A673 (cell line): ENCODE data around the gene OXNAD1. TPM values are rescaled to one million over a fixed set of nuclear protein-coding genes. Genes with fewer than 3 reads are reported as not detected.

ENCODE experiments used
- BruUV-seq: library from RNA; stranded (reverse); fragments of 400-500 nt; replicated peaks from 2 replicates; lab custom pipeline; 2021; lab: Mats Ljungman, UMichigan
- CTCF ChIA-PET: fragments of 300-600 bp; sonication (Branson Sonifier 250); formaldehyde crosslinking; loops from one replicate; lab custom pipeline; 2022; ENCODE audit warnings: antibody characterized with exemption; lab: Charles Lee
- POLR2A ChIA-PET: fragments of 300-600 bp; sonication (Branson Sonifier 250); formaldehyde crosslinking; loops from one replicate; lab custom pipeline; 2022; ENCODE audit warnings: antibody characterized with exemption; ENCODE audit not compliant: low non-redundant PET; lab: Charles Lee
- DNase-seq: peaks from one replicate; pipeline ENCODE4 v3.0.0-alpha.2; 2015; ENCODE audit warnings: low spot score
- H3K27ac ChIP-seq: fragments of 200-600 bp; sonication (generic); 2 replicates; pipeline ENCODE4 v1.5.1; 2016; ENCODE audit warnings: mixed run types, low read depth, mild to moderate bottlenecking, mixed read lengths, antibody characterized with exemption, low read length; ENCODE audit not compliant: poor library complexity, severe bottlenecking
- H3K27me3 ChIP-seq: fragments of 200-600 bp; sonication (generic); replicated peaks from 2 replicates; pipeline ENCODE4 v1.6.1; 2017; ENCODE audit warnings: mixed run types, low read depth, mild to moderate bottlenecking, mixed read lengths, antibody characterized with exemption, low read length; ENCODE audit not compliant: insufficient read depth, poor library complexity
- H3K36me3 ChIP-seq: fragments of 200-600 bp; sonication (generic); 2 replicates; pipeline ENCODE4 v1.6.1; 2016; ENCODE audit warnings: mixed run types, mild to moderate bottlenecking, mixed read lengths, antibody characterized with exemption, low read length; ENCODE audit not compliant: insufficient read depth, poor library complexity, severe bottlenecking
- H3K4me1 ChIP-seq: fragments of 200-600 bp; sonication (generic); 2 replicates; pipeline ENCODE4 v1.6.1; 2017; ENCODE audit warnings: mixed run types, mild to moderate bottlenecking, mixed read lengths, antibody characterized with exemption, low read length; ENCODE audit not compliant: insufficient read depth, poor library complexity, severe bottlenecking
- H3K4me3 ChIP-seq: fragments of 200-600 bp; sonication (generic); 2 replicates; pipeline ENCODE4 v1.5.1; 2016; ENCODE audit warnings: low read depth, mixed run types, mild to moderate bottlenecking, mixed read lengths, low read length; ENCODE audit not compliant: poor library complexity, severe bottlenecking
- H3K9me3 ChIP-seq: fragments of 200-600 bp; sonication (generic); 2 replicates; pipeline ENCODE4 v1.6.1; 2016; ENCODE audit warnings: mixed run types, low read depth, mild to moderate bottlenecking, mixed read lengths, antibody characterized with exemption, low read length; ENCODE audit not compliant: poor library complexity, severe bottlenecking
- CTCF ChIP-seq: fragments of 300-800, 200-600 bp; sonication (generic); conservative IDR thresholded peaks from 2 replicates; pipeline ENCODE4 v1.5.1; 2017; ENCODE audit warnings: low read depth, mild to moderate bottlenecking, antibody characterized with exemption, low read length, moderate library complexity, mixed read lengths
- EZH2 ChIP-seq: fragments of 200-600 bp; sonication (generic); IDR thresholded peaks from 2 replicates; pipeline ENCODE4 v1.6.1; 2017; ENCODE audit warnings: borderline replicate concordance, low read depth, mild to moderate bottlenecking, mixed read lengths, antibody characterized with exemption, low read length; ENCODE audit not compliant: poor library complexity, severe bottlenecking
- intact Hi-C: fragments of 100-400 bp; cut with micrococcal nuclease; formaldehyde crosslinking; loops from one replicate; pipeline ENCODE4 v1.10.0; 2022; ENCODE audit not compliant: unreplicated experiment
- total RNA-seq: library from RNA; stranded (reverse); gene quantifications from 2 replicates; pipeline ENCODE4 v1.2.3, GENCODE V29; 2021

Gene OXNAD1
- total RNA-seq, 1 experiment from 2014 or later, result 21.5 TPM

- Histone ChIP-seq H3K4me1 (no peaks in the 10 kb centered on the region), H3K27me3 (no peaks in the 10 kb centered on the region), H3K9me3 (no peaks in the 10 kb centered on the region), H3K27ac (no peak overlapping the region), H3K36me3 (no peaks in the 10 kb centered on the region), H3K4me3 (no peak overlapping the region)
- POLR2A ChIA-PET, result no interaction called here
- intact Hi-C loops, result no loop called here
- CTCF ChIA-PET, result no interaction called here
- TF ChIP-seq EZH2, result no peak
- TF ChIP-seq CTCF, result no peak
- BruUV-seq, result no TSS peak
- no peak for DNase-seq
Observed at GRCh38 chr3:16240229-16241023, 24.6 kb upstream of the OXNAD1 start.

GRCh38 chr3:16241225-16241624 lies 23.8 kb upstream of the OXNAD1 start:
- no peak overlapping the region for H3K27ac ChIP-seq
- no peaks in the 10 kb centered on the region for H3K36me3 ChIP-seq
- H3K9me3 ChIP-seq, result no peaks in the 10 kb centered on the region
- no peak for DNase-seq
- POLR2A ChIA-PET, result no interaction called here
- TF ChIP-seq EZH2 (no peak), CTCF (no peak)
- intact Hi-C loops, result no loop called here
- H3K4me1 ChIP-seq, result no peaks in the 10 kb centered on the region
- CTCF ChIA-PET, result no interaction called here
- no TSS peak for BruUV-seq
- H3K4me3 ChIP-seq, result no peak overlapping the region
- no peaks in the 10 kb centered on the region for H3K27me3 ChIP-seq

- no peaks in the 10 kb centered on the region for H3K9me3 ChIP-seq
- H3K4me3 ChIP-seq, result no peak overlapping the region
- no peaks in the 10 kb centered on the region for H3K36me3 ChIP-seq
- CTCF ChIA-PET, result no interaction called here
- no peaks in the 10 kb centered on the region for H3K4me1 ChIP-seq
- POLR2A ChIA-PET, result no interaction called here
- no peak overlapping the region for H3K27ac ChIP-seq
- no peak for DNase-seq
- TF ChIP-seq EZH2, result no peak
- TF ChIP-seq CTCF, result no peak
- BruUV-seq, result no TSS peak
- intact Hi-C loops, result no loop called here
- no peaks in the 10 kb centered on the region for H3K27me3 ChIP-seq
Observed at GRCh38 chr3:16242177-16242576, 22.8 kb upstream of the OXNAD1 start.
